SK-N-SH (cell line): ENCODE results near the gene SFMBT2. TPM values are rescaled to one million over a fixed set of nuclear protein-coding genes. Genes with fewer than 3 reads are reported as not detected.

ENCODE experiments used
- CTCF ChIA-PET: fragments of 300-600, 350-600 bp; formaldehyde crosslinking; extraction: SDS; loops from one replicate; lab custom pipeline; 2021; lab: Yijun Ruan, JAX
- POLR2A ChIA-PET: fragments of 350-600 bp; sonication (Branson Sonifier 250); formaldehyde crosslinking; extraction: SDS; loops from one replicate; lab custom pipeline; 2020; ENCODE audit warnings: antibody characterized with exemption, inconsistent platforms; lab: Yijun Ruan, JAX
- DNase-seq: peaks from one replicate; pipeline ENCODE4 v3.0.0; 2012
- H2AFZ ChIP-seq: fragments of 200-600 bp; sonication (generic); 2 replicates; pipeline ENCODE4 v1.8.1; 2016; ENCODE audit warnings: antibody characterized with exemption, mild to moderate bottlenecking, low read depth
- H3F3A ChIP-seq: fragments of 200-600 bp; sonication (generic); replicated peaks from 2 replicates; pipeline ENCODE3; 2016; ENCODE audit warnings: antibody characterized with exemption, mild to moderate bottlenecking; ENCODE audit not compliant: insufficient read depth
- H3K27ac ChIP-seq, 2 experiments: fragments of 200-500 bp in 1 of 2; fragments of 200-600 bp in 1 of 2; sonication (Bioruptor generic) in 1 of 2; sonication (generic), shearing (Covaris generic) in 1 of 2; 2 replicates each; pipeline versions ENCODE4 v1.5.1 to v1.6.1; 2014 to 2016; ENCODE audit warnings: low read depth in 2 of 2, inconsistent platforms in 1 of 2, low read length in 1 of 2, mild to moderate bottlenecking in 1 of 2, mixed read lengths in 1 of 2
- H3K27me3 ChIP-seq: fragments of 200-600 bp; sonication (generic), shearing (Covaris generic); 2 replicates; pipeline ENCODE4 v1.6.1; 2016; ENCODE audit warnings: mixed run types; ENCODE audit not compliant: insufficient read depth
- H3K36me3 ChIP-seq, 2 experiments: fragments of 200-500 bp in 1 of 2; fragments of 200-600 bp in 1 of 2; sonication (Bioruptor generic) in 1 of 2; sonication (generic) in 1 of 2; replicated peaks in 1 of 2; 2 replicates each; pipeline versions ENCODE3 to v1.5.1; 2014 to 2016; ENCODE audit warnings: low read length in 1 of 2, mild to moderate bottlenecking in 1 of 2; ENCODE audit not compliant: insufficient read depth in 2 of 2, control insufficient read depth in 1 of 2
- H3K4me1 ChIP-seq, 2 experiments: fragments of 200-500 bp in 1 of 2; fragments of 200-600 bp in 1 of 2; sonication (Bioruptor generic) in 1 of 2; sonication (generic), shearing (Covaris generic) in 1 of 2; 2 replicates each; pipeline versions ENCODE4 v1.5.1 to v1.6.1; 2014 to 2016; ENCODE audit warnings: low read depth in 1 of 2, low read length in 1 of 2, mixed run types in 1 of 2; ENCODE audit not compliant: insufficient read depth in 2 of 2, control insufficient read depth in 1 of 2
- H3K4me2 ChIP-seq: fragments of 200-600 bp; sonication (generic), shearing (Covaris generic); 2 replicates; pipeline ENCODE4 v1.6.1; 2017; ENCODE audit warnings: mixed run types
- H3K4me3 ChIP-seq, 2 experiments: fragments of 200-500 bp in 1 of 2; fragments of 200-600 bp in 1 of 2; sonication (Bioruptor generic) in 1 of 2; sonication (generic), shearing (Covaris generic) in 1 of 2; 2 replicates each; pipeline versions ENCODE4 v1.5.1 to v1.8.1; 2014 to 2016; ENCODE audit warnings: low read depth in 2 of 2, inconsistent platforms in 1 of 2, low read length in 1 of 2, mild to moderate bottlenecking in 1 of 2, mixed read lengths in 1 of 2, moderate library complexity in 1 of 2
- H3K79me2 ChIP-seq: fragments of 200-600 bp; sonication (generic); 2 replicates; pipeline ENCODE4 v1.8.1; 2017; ENCODE audit warnings: mild to moderate bottlenecking; ENCODE audit not compliant: insufficient read depth
- H3K9ac ChIP-seq: fragments of 200-600 bp; sonication (generic); 2 replicates; pipeline ENCODE4 v1.6.1; 2017; ENCODE audit warnings: mixed run types
- H3K9me2 ChIP-seq: fragments of 200-600 bp; sonication (generic); 2 replicates; pipeline ENCODE4 v1.6.1; 2017; ENCODE audit warnings: mixed run types
- H3K9me3 ChIP-seq: fragments of 200-600 bp; sonication (generic); 2 replicates; pipeline ENCODE4 v1.6.1; 2017; ENCODE audit warnings: mixed run types, mild to moderate bottlenecking, moderate library complexity
- H4K20me1 ChIP-seq: fragments of 200-600 bp; sonication (generic); 2 replicates; pipeline ENCODE4 v1.6.1; 2017; ENCODE audit warnings: mild to moderate bottlenecking, mixed run types; ENCODE audit not compliant: insufficient read depth
- CHD2 ChIP-seq: fragments of 150-350 bp; IDR thresholded peaks from 2 replicates; pipeline ENCODE4 v1.6.1; 2018; ENCODE audit warnings: low read length; ENCODE audit not compliant: partially characterized antibody
- ELF1 ChIP-seq: IDR thresholded peaks from 2 replicates; pipeline ENCODE4 v1.4.0; 2012
- FOSL2 ChIP-seq: IDR thresholded peaks from 2 replicates; pipeline ENCODE4 v1.4.0; 2012; ENCODE audit warnings: low read depth, mild to moderate bottlenecking, moderate library complexity, borderline replicate concordance
- GABPA ChIP-seq: IDR thresholded peaks from 2 replicates; pipeline ENCODE4 v1.4.0; 2012; ENCODE audit warnings: low read depth, mild to moderate bottlenecking
- GATA2 ChIP-seq: sonication (generic); formaldehyde crosslinking; IDR thresholded peaks from 2 replicates; pipeline ENCODE4 v1.5.0; 2020; ENCODE audit warnings: mild to moderate bottlenecking, missing genetic modification reagents
- MEF2A ChIP-seq: IDR thresholded peaks from 2 replicates; pipeline ENCODE4 v1.4.0; 2012; ENCODE audit warnings: low read depth, borderline replicate concordance
- MXI1 ChIP-seq: IDR thresholded peaks from 2 replicates; pipeline ENCODE4 v1.6.1; 2012; ENCODE audit warnings: mild to moderate bottlenecking, low read depth, low read length, improper control_type of control experiment
- NRF1 ChIP-seq: IDR thresholded peaks from 2 replicates; pipeline ENCODE4 v1.6.1; 2012; ENCODE audit warnings: low read depth, mild to moderate bottlenecking, low read length
- POLR2AphosphoS5 ChIP-seq: IDR thresholded peaks from 2 replicates; pipeline ENCODE4 v1.6.1; 2012; ENCODE audit warnings: low read depth, low read length
- RAD21 ChIP-seq: IDR thresholded peaks from 2 replicates; pipeline ENCODE4 v1.6.1; 2012; ENCODE audit warnings: mild to moderate bottlenecking, low read length
- RCOR1 ChIP-seq: fragments of 150-350 bp; IDR thresholded peaks from 2 replicates; pipeline ENCODE4 v1.6.1; 2017; ENCODE audit warnings: antibody characterized with exemption, low read length
- RXRA ChIP-seq: IDR thresholded peaks from 2 replicates; pipeline ENCODE4 v1.4.0; 2012; ENCODE audit warnings: low read depth, mild to moderate bottlenecking, borderline replicate concordance
- TAF1 ChIP-seq: IDR thresholded peaks from 2 replicates; pipeline ENCODE4 v1.6.1; 2012; ENCODE audit warnings: low read depth, mild to moderate bottlenecking, low read length, moderate library complexity, borderline replicate concordance
- TCF12 ChIP-seq: IDR thresholded peaks from 2 replicates; pipeline ENCODE4 v1.4.0; 2012
- YY1 ChIP-seq: IDR thresholded peaks from 2 replicates; pipeline ENCODE4 v1.4.0; 2012; ENCODE audit warnings: low read depth, mild to moderate bottlenecking
- WGBS: methylation state at CpG from one replicate; pipeline ENCODE4 v1.1.6; 2017; ENCODE audit warnings: low lambda C conversion rate; 5-methylcytosine and 5-hydroxymethylcytosine counted together
- polyA plus RNA-seq, 3 experiments: library from polyadenylated mRNA; depleted of rRNA; stranded (reverse); fragments of >200 nt; gene quantifications; 2 replicates each; pipeline ENCODE4 v1.2.3, GENCODE V29; 2012
- TF ChIP-seq, protein P1 (sequence below): IDR thresholded peaks from 2 replicates; pipeline ENCODE4 v1.4.0; 2012; ENCODE audit warnings: low read depth, borderline replicate concordance
- TF ChIP-seq, protein P2 (sequence below): fragments of 150-350 bp; IDR thresholded peaks from 2 replicates; pipeline ENCODE4 v1.6.1; 2016; ENCODE audit warnings: mild to moderate bottlenecking, low read depth, low read length
- TF ChIP-seq, protein P3 (sequence below): fragments of 150-350 bp; IDR thresholded peaks from 2 replicates; pipeline ENCODE4 v1.6.1; 2017; ENCODE audit warnings: antibody characterized with exemption, low read length, low read depth, borderline replicate concordance
- TF ChIP-seq, protein P4 (sequence below): IDR thresholded peaks from 2 replicates; pipeline ENCODE4 v1.4.0; 2012; ENCODE audit warnings: low read depth
- TF ChIP-seq, protein P5 (sequence below): fragments of 200-600 bp; sonication (generic); IDR thresholded peaks from 2 replicates; pipeline ENCODE4 v1.6.1; 2017; ENCODE audit warnings: antibody characterized with exemption, mild to moderate bottlenecking, moderate library complexity

The SFMBT2 gene
- polyA plus RNA-seq, 1 of the 3 experiments (the other 2 are of a cell fraction) = 0.20 TPM

DNA sequence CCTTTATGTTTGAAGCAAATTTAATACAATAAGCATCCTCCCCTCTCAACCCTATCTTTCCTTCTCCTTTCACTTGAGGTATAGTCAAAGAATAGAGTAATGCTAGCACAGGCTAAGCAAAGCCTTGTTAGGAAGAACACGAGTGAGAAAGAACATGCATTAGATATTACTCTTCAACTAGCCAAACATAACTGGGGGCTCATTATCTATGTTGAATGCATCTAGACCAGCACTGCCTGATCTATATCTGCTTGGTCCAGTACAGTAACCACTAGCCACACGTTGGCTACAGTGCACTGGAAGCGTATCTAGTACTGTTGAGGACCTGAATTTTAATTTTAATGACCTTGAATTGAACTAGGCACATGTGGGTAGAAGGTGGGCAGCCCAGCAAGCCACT lies 21.0 kb downstream of the SFMBT2 start:
- no peaks in the 10 kb centered on the region for H3K9me2 ChIP-seq
- ChIA-PET CTCF (no interaction called here), POLR2A (no interaction called here)
- DNase-seq = no peak
- no peak overlapping the region for H2AFZ ChIP-seq
- H3K27me3 ChIP-seq = no peaks in the 10 kb centered on the region
- H3K4me2 ChIP-seq = no peak overlapping the region
- H3K9ac ChIP-seq = no peak overlapping the region
- no peaks in the 10 kb centered on the region for H4K20me1 ChIP-seq
- H3K36me3 ChIP-seq = no peaks in the 10 kb centered on the region
- 26% methylated on average over 3 of the region's 3 CpGs for WGBS
- no peak overlapping the region for H3K27ac ChIP-seq
- no peaks in the 10 kb centered on the region for H3K9me3 ChIP-seq
- H3K4me3 ChIP-seq = no peak overlapping the region
- no peak for TF ChIP-seq NRF1
- TF ChIP-seq TAF1 = no peak
- no peaks in the 10 kb centered on the region for H3K79me2 ChIP-seq
- peaks cover 0 to 2% of the 10 kb centered on the region in 2 experiments; a peak in 1 of 4 replicates for H3K4me1 ChIP-seq
- no peaks in the 10 kb centered on the region for H3F3A ChIP-seq

DNA sequence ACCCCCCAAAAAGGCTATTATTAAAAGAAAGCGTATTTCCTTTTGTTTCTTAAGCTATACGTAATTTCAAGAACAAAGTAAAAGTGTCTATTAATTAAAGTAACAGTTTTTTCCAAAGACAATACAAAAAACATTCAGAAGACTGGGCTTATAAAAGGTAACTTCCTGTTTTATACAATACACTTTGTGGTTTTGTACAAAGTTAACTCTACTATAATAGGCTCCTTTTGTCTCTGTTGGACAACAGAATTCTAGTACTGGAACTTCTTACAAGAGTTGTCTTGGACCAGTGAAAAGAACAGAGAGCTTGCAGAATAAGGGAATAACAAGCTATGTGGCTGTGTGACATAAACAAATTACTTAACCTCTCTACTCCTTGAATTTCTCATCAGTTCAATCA lies 21.5 kb downstream of the SFMBT2 start:
- no peak overlapping the region for H3K4me3 ChIP-seq
- no peaks in the 10 kb centered on the region for H3F3A ChIP-seq
- WGBS = 51% methylated on average over 2 of the region's 2 CpGs

More for the DNA sequence above, 21.5 kb downstream of the SFMBT2 start:
- TF ChIP-seq, protein P1, sequence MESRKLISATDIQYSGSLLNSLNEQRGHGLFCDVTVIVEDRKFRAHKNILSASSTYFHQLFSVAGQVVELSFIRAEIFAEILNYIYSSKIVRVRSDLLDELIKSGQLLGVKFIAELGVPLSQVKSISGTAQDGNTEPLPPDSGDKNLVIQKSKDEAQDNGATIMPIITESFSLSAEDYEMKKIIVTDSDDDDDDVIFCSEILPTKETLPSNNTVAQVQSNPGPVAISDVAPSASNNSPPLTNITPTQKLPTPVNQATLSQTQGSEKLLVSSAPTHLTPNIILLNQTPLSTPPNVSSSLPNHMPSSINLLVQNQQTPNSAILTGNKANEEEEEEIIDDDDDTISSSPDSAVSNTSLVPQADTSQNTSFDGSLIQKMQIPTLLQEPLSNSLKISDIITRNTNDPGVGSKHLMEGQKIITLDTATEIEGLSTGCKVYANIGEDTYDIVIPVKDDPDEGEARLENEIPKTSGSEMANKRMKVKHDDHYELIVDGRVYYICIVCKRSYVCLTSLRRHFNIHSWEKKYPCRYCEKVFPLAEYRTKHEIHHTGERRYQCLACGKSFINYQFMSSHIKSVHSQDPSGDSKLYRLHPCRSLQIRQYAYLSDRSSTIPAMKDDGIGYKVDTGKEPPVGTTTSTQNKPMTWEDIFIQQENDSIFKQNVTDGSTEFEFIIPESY = no peak
- TF ChIP-seq, protein P2, sequence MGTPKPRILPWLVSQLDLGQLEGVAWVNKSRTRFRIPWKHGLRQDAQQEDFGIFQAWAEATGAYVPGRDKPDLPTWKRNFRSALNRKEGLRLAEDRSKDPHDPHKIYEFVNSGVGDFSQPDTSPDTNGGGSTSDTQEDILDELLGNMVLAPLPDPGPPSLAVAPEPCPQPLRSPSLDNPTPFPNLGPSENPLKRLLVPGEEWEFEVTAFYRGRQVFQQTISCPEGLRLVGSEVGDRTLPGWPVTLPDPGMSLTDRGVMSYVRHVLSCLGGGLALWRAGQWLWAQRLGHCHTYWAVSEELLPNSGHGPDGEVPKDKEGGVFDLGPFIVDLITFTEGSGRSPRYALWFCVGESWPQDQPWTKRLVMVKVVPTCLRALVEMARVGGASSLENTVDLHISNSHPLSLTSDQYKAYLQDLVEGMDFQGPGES = no peak
- TF ChIP-seq RXRA (no peak), GATA2 (CRISPR knock-in tag) (no peak), ELF1 (no peak), MEF2A (no peak), YY1 (no peak), MXI1 (no peak), NRF1 (no peak), TCF12 (no peak), POLR2AphosphoS5 (no peak), GABPA (no peak), CHD2 (no peak), FOSL2 (no peak), RCOR1 (no peak), RAD21 (no peak)
- TF ChIP-seq, protein P3, sequence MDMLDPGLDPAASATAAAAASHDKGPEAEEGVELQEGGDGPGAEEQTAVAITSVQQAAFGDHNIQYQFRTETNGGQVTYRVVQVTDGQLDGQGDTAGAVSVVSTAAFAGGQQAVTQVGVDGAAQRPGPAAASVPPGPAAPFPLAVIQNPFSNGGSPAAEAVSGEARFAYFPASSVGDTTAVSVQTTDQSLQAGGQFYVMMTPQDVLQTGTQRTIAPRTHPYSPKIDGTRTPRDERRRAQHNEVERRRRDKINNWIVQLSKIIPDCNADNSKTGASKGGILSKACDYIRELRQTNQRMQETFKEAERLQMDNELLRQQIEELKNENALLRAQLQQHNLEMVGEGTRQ = no peak
- TF ChIP-seq, protein P4, sequence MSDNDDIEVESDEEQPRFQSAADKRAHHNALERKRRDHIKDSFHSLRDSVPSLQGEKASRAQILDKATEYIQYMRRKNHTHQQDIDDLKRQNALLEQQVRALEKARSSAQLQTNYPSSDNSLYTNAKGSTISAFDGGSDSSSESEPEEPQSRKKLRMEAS = no peak
- TF ChIP-seq, protein P5, sequence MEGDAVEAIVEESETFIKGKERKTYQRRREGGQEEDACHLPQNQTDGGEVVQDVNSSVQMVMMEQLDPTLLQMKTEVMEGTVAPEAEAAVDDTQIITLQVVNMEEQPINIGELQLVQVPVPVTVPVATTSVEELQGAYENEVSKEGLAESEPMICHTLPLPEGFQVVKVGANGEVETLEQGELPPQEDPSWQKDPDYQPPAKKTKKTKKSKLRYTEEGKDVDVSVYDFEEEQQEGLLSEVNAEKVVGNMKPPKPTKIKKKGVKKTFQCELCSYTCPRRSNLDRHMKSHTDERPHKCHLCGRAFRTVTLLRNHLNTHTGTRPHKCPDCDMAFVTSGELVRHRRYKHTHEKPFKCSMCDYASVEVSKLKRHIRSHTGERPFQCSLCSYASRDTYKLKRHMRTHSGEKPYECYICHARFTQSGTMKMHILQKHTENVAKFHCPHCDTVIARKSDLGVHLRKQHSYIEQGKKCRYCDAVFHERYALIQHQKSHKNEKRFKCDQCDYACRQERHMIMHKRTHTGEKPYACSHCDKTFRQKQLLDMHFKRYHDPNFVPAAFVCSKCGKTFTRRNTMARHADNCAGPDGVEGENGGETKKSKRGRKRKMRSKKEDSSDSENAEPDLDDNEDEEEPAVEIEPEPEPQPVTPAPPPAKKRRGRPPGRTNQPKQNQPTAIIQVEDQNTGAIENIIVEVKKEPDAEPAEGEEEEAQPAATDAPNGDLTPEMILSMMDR = no peak
- no peaks in the 10 kb centered on the region for H3K36me3 ChIP-seq
- DNase-seq = no peak
- H3K9me3 ChIP-seq = no peaks in the 10 kb centered on the region
- no peaks in the 10 kb centered on the region for H3K27me3 ChIP-seq
- CTCF ChIA-PET = no interaction called here
- no peaks in the 10 kb centered on the region for H3K79me2 ChIP-seq
- POLR2A ChIA-PET = no interaction called here
- H3K27ac ChIP-seq = no peak overlapping the region
- no peak overlapping the region for H3K4me2 ChIP-seq
- no peak overlapping the region for H2AFZ ChIP-seq
- H3K9ac ChIP-seq = no peak overlapping the region
- no peaks in the 10 kb centered on the region for H3K9me2 ChIP-seq
- peaks cover 0 to 2% of the 10 kb centered on the region in 2 experiments; a peak in 1 of 4 replicates for H3K4me1 ChIP-seq
- H4K20me1 ChIP-seq = no peaks in the 10 kb centered on the region
